Activated CD4-positive, alpha-beta T cell treated with anti-CD3 and anti-CD28 coated beads, Interleukin-2, amount 50 U/mL, for 24 hours (primary cell): Measurements from ENCODE around the gene EFCAB6.

Experiments
- DNase-seq, 2 donors: peaks; one replicate each; pipeline ENCODE4 v3.0.0-alpha.2; 2020; ENCODE audit warnings: low read depth in 1 of 2, low spot score in 1 of 2

Gene EFCAB6

GRCh38 chr22:43534916-43535315 lies 277.2 kb downstream of the EFCAB6 start:
- no peak for DNase-seq

- DNase-seq, result no peak
Observed at GRCh38 chr22:43533656-43534428, 278.3 kb downstream of the EFCAB6 start.

- no peak for DNase-seq
Observed at GRCh38 chr22:43533156-43533530, 279.0 kb downstream of the EFCAB6 start.

- no peak for DNase-seq
Observed at GRCh38 chr22:43532301-43533155, 279.6 kb downstream of the EFCAB6 start.

GRCh38 chr22:43531651-43532050 lies 280.5 kb downstream of the EFCAB6 start:
- no peak for DNase-seq

- no peak for DNase-seq
Observed at GRCh38 chr22:43530349-43531201, 281.5 kb downstream of the EFCAB6 start.

- no peak for DNase-seq
Observed at GRCh38 chr22:43529934-43530333, 282.2 kb downstream of the EFCAB6 start.

- DNase-seq, result no peak
Observed at GRCh38 chr22:43529461-43529860, 282.6 kb downstream of the EFCAB6 start.

- no peak for DNase-seq
Observed at GRCh38 chr22:43528601-43529360, 283.3 kb downstream of the EFCAB6 start.

GRCh38 chr22:43526946-43527345 lies 285.2 kb downstream of the EFCAB6 start:
- no peak for DNase-seq

- no peak for DNase-seq
Observed at GRCh38 chr22:43526117-43526655, 285.9 kb downstream of the EFCAB6 start.

GRCh38 chr22:43521716-43522115 lies 290.4 kb downstream of the EFCAB6 start:
- DNase-seq, result no peak

- DNase-seq, result no peak
Observed at GRCh38 chr22:43520632-43521039, 291.5 kb downstream of the EFCAB6 start.

GRCh38 chr22:43516996-43517635 lies 295.0 kb downstream of the EFCAB6 start:
- no peak for DNase-seq

GRCh38 chr22:43516386-43516785 lies 295.7 kb downstream of the EFCAB6 start:
- DNase-seq, result no peak

GRCh38 chr22:43515902-43516301 lies 296.2 kb downstream of the EFCAB6 start:
- DNase-seq, result no peak

GRCh38 chr22:43515411-43515810 lies 296.7 kb downstream of the EFCAB6 start:
- no peak for DNase-seq

GRCh38 chr22:43514476-43515157 lies 297.5 kb downstream of the EFCAB6 start:
- DNase-seq, result no peak

GRCh38 chr22:43512279-43512678 lies 299.8 kb downstream of the EFCAB6 start:
- DNase-seq, result no peak
